T47D (cell line): Measurements from ENCODE around the gene DCAF8.

ENCODE experiments used
- DNase-seq, 2 experiments: peaks; one replicate each; pipeline versions ENCODE4 v3.0.0 to v3.0.0-alpha.2; 2011 to 2012; ENCODE audit warnings: low read depth in 1 of 2, low spot score in 1 of 2
- JUND ChIP-seq: IDR thresholded peaks from 2 replicates; pipeline ENCODE4 v1.6.1; 2012; ENCODE audit warnings: low read depth
- in situ Hi-C: cut with HindIII; loops from 2 replicates; pipeline ENCODE4 v1.10.0; 2016; ENCODE audit warnings: low sequenced_read_pairs, low pct_unique_long_range_greater_than_20kb

The DCAF8 gene

GRCh38 chr1:160216301-160216700, 46.0 kb downstream of the DCAF8 start:
- in situ Hi-C loops: no loop called here
- no peak for DNase-seq
- TF ChIP-seq JUND: no peak

DNA sequence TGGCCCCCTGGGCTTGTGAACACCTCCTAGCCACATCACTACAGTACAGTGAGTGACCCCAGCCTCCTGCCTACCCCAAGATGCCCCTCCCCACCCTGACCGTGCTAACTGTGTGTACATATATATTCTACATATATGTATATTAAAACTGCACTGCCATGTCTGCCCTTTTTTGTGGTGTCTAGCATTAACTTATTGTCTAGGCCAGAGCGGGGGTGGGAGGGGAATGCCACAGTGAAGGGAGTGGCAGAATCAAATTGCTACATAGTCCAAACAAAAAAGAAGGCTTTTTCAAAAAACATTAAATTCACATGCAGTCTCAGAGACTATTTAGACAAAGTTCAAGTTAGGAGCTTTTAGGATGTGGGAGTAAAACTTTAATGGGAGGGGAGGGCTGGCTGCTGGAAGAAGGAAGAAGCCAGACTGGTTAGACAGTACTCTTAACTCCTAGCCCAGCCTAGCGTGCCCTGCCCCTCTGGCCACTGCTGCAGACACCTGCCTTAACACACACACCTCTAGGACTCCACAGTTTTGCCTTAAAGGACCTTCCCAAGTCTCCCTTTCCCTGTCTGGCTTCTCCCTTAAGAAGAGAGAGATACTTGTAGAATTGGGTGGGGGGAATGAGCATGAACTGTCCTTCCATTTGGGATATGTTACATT, 47.7 kb downstream of the DCAF8 start:
- in situ Hi-C loops: no loop called here
- peak; percentile 48 to 58 for DNase-seq
- TF ChIP-seq JUND: no peak

DNA sequence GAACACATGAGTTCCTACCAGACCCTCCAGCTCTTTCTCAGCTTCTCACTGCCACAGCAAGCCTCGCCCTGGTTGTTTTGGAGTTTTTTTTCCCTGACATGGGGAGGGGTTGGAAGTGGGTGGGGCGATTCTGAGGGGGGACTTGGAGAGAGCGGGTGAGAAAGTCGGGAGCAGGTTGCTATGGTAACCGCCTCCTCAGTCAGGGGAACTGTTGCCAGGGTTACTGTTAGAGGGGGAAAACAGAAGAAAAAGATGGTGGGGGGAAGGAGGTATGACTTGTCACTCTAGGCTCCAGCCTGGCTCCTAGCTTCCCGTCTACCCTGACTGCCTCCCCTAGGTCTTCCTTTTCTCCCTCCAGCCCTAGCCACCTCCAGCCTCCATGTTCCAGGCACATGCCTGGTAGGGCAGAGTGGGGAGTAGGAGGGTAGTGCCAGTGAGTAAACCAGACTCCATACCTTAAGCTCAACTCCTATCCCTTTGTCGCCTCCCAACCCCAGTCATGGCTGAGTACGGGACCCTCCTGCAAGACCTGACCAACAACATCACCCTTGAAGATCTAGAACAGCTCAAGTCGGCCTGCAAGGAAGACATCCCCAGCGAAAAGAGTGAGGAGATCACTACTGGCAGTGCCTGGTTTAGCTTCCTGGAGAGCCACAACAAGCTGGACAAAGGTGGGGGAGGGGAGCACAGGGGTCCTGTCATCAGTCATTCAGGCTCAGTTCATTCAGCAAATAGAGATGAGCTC, 51.1 kb downstream of the DCAF8 start:
- in situ Hi-C loops: no loop called here
- DNase-seq: no peak
- TF ChIP-seq JUND: no peak

- in situ Hi-C loops: no loop called here
- no peak for TF ChIP-seq JUND
- DNase-seq: no peak
These were observed 51.8 kb downstream of the DCAF8 start for GRCh38 chr1:160210561-160210960.

- DNase-seq: no peak
- in situ Hi-C loops: no loop called here
- no peak for TF ChIP-seq JUND
These were observed 52.9 kb downstream of the DCAF8 start for GRCh38 chr1:160209321-160210046.

DNA sequence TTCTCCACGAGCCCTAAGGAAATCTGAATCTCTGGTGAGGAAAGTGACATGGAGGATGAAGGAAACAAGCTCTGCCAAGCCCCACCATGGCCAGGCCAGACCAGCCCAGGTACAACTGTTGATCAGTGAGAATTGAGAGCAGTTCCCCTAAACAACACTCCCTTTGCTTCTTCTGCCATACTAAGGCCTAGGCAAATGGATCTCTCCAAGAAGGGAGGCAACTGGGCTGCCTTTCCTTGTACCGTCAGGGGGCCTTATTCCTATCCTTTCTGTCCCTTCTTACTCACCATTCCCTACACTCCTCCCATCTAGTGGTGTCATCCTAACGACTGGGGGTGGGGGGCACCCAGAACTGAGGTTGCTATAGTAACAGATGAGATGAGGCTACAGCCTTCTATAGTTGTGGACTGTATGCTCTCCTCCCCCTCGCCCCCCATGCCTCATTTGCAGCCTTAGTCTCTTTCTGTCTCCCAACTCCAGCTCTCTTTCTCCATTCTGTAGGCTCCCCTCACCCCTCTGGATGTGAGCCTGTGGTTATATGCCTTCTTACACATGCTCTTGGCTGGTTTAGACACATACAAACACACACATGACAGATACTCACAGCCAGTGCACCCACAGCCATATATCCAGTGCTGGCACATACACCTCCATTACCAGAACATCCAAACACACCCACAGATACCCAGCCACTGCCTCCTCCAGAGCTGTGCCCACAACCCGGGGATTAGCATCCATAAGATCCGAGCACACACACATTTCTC, 53.6 kb downstream of the DCAF8 start:
- in situ Hi-C loops: no loop called here
- TF ChIP-seq JUND: no peak
- DNase-seq: no peak

DNA sequence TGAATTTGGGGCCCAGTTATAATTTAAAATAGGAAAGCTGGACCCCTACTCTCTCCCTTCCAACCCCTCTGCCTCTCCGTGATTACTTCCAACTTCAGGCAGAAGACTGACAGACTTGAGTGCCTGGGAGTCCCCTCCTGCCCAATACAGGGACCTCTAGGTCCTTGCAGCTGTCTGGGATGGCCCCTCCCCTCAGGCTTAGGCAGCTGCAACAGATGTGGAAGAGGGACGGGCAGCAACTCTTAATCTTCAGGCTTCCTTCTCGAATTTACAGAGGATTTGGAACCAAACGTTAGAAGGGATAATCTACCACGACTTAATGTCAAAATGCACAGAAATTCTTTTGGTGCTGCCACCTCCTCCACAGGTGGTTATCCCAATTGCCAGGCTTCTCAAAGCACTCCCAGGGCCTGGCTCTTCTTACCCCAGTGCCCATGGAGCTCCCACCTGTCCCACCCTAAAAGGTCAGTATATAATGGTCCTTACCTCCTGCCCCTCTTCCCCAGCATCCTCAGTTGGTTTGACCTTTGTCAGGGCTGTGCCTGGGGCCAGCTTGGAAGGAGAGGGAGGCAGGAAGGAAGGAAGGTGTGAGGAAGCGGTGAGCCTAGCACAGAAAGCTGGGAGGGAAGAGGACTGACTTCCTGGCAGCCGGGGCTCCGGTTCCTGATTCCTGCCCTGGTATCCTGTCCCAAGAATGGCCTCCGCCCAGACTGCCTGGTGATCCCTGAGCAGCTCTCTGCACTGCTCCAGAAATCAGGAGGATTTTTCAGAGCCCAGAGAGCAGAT, 54.4 kb downstream of the DCAF8 start:
- no peak for TF ChIP-seq JUND
- in situ Hi-C loops: no loop called here
- DNase-seq: no peak

DNA sequence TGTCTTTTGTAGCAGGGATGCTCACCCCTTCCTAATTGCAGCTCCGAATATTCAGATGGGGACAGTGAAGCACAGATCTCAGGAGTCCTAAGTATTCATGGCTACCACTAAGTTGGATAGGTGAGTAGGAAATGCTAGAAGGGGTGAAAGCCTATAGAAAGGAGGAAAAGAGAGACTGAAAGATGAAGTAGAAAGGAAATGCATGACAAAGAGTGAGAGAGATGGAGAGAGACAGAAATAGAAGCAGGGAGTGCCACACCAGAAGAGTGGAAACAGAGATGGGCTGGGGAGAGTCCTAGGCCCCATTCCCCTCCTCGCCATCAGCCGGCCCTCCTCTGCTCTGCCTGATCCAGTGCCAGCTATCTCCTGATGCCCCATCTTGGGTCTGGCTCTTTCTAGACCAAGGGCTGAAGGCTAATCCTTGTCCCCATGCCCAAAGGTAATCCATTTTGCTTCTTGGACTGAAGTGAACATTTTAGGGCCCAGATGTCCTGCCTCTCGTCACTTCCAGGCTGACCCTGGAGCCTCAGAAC, 55.2 kb downstream of the DCAF8 start:
- TF ChIP-seq JUND: no peak
- in situ Hi-C loops: no loop called here

GRCh38 chr1:160206421-160207117, 55.8 kb downstream of the DCAF8 start:
- in situ Hi-C loops: no loop called here
- DNase-seq: peak in 1 of 2 experiments; percentile 33
- TF ChIP-seq JUND: no peak

More for the DNA sequence above, 55.2 kb downstream of the DCAF8 start:
- DNase-seq: no peak

GRCh38 chr1:160206036-160206389, 56.3 kb downstream of the DCAF8 start:
- peak in 1 of 2 experiments; percentile 34 for DNase-seq
- in situ Hi-C loops: no loop called here
- no peak for TF ChIP-seq JUND
